ENCODE results near the gene DHRS7B. TPM values are rescaled to one million over a fixed set of nuclear protein-coding genes. Genes with fewer than 3 reads are reported as not detected.
A peak's percentile ranks its signal among the peaks of the same experiment; 100 is the strongest.

DHRS7B gene
- total and polyA plus RNA-seq, 2 of the 13 experiments (the other 11 are each of a cell fraction or from before 2014, with no cell fraction given): 20.0 to 35.8 TPM

GRCh38 chr17:21079196-21079595, 47.6 kb upstream of the DHRS7B start:
- no peaks in the 10 kb centered on the region for H3K4me1 ChIP-seq (ENCODE audit: insufficient read depth, low read length)
- no TSS peak for BruUV-seq (replicated peaks)
- FAIRE-seq: no peak
- peaks cover 0 to 39% of the 10 kb centered on the region in 2 experiments; a peak in 3 of 5 replicates for H3K27me3 ChIP-seq (ENCODE audit: control insufficient read depth in 1 of 2, insufficient read depth in 2 of 2, low read length in 2 of 2)
- no peaks in the 10 kb centered on the region for H3K36me3 ChIP-seq (replicated peaks in 1 of 2; ENCODE audit: control insufficient read depth in 1 of 2, insufficient read depth in 2 of 2, low read length in 2 of 2)
- H3K4me2 ChIP-seq (ENCODE audit: low read depth, low read length): no peak overlapping the region
- H4K20me1 ChIP-seq (ENCODE audit: insufficient read depth, low read length): no peaks in the 10 kb centered on the region
- no peak overlapping the region for H3K9ac ChIP-seq (ENCODE audit: insufficient read depth, low read depth, low read length)
- H3K27ac ChIP-seq (ENCODE audit: extremely low read length, insufficient read depth, low read length): no peak overlapping the region
- intact Hi-C loops (cut with micrococcal nuclease; ENCODE audit: unreplicated experiment): no loop called here
- in situ Hi-C loops (cut with HindIII; ENCODE audit: extremely low pct_ligation_motif_present, low pct_unique_long_range_greater_than_20kb): no loop called here
- H3K4me3 ChIP-seq (replicated peaks in 1 of 3; ENCODE audit: insufficient read depth in 1 of 3, low read depth in 2 of 3, low read length in 3 of 3): no peak overlapping the region
- no peak for ATAC-seq
- H2AFZ ChIP-seq (ENCODE audit: low read length): no peak overlapping the region
- WGBS (ENCODE audit: low lambda C conversion rate): 37% methylated on average over 7 of the region's 7 CpGs
- POLR2A ChIA-PET: no interaction called here
- DNase-seq (ENCODE audit: low spot score): no peak
- no peak for TF ChIP-seq PREB (CRISPR knock-in tag; IDR thresholded peaks at IDR 0.05)
- TF ChIP-seq BHLHE40 (IDR thresholded peaks at IDR 0.05; ENCODE audit: low read length): no peak
- TF ChIP-seq ZNF746 (CRISPR knock-in tag; IDR thresholded peaks at IDR 0.05): no peak
- no peak for TF ChIP-seq ZNF17 (CRISPR knock-in tag; IDR thresholded peaks at IDR 0.05)
- no peak for TF ChIP-seq RAD21 (CRISPR knock-in tag; IDR thresholded peaks at IDR 0.05)
- no peak for TF ChIP-seq MAFG (CRISPR knock-in tag; IDR thresholded peaks at IDR 0.05)
- H3K79me2 ChIP-seq (ENCODE audit: insufficient read depth, low read length): no peaks in the 10 kb centered on the region
- CTCF ChIA-PET (ENCODE audit: low intra/inter-chr PET ratio, low total read pairs): no interaction called here
- no peaks in the 10 kb centered on the region for H3K9me3 ChIP-seq (ENCODE audit: low read length)

GRCh38 chr17:21082001-21082436, 44.7 kb upstream of the DHRS7B start:
- TF ChIP-seq ZNF784 (CRISPR knock-in tag; IDR thresholded peaks at IDR 0.05; ENCODE audit: borderline replicate concordance) (no peak), ZBTB3 (CRISPR knock-in tag; IDR thresholded peaks at IDR 0.05; ENCODE audit: borderline replicate concordance, low read depth) (no peak), ZNF20 (CRISPR knock-in tag; IDR thresholded peaks at IDR 0.05) (peak; percentile 92)
- no TSS peak for BruUV-seq (replicated peaks)
- Histone ChIP-seq H3K4me3 (replicated peaks in 1 of 3; ENCODE audit: insufficient read depth in 1 of 3, low read depth in 2 of 3, low read length in 3 of 3) (no peak overlapping the region), H3K36me3 (replicated peaks in 1 of 2; ENCODE audit: control insufficient read depth in 1 of 2, insufficient read depth in 2 of 2, low read length in 2 of 2) (no peaks in the 10 kb centered on the region), H4K20me1 (ENCODE audit: insufficient read depth, low read length) (no peaks in the 10 kb centered on the region), H3K9me3 (ENCODE audit: low read length) (no peaks in the 10 kb centered on the region), H3K4me2 (ENCODE audit: low read depth, low read length) (no peak overlapping the region), H3K9ac (ENCODE audit: insufficient read depth, low read depth, low read length) (no peak overlapping the region), H3K79me2 (ENCODE audit: insufficient read depth, low read length) (no peaks in the 10 kb centered on the region), H3K4me1 (ENCODE audit: insufficient read depth, low read length) (no peaks in the 10 kb centered on the region), H2AFZ (ENCODE audit: low read length) (no peak overlapping the region), H3K27me3 (ENCODE audit: control insufficient read depth in 1 of 2, insufficient read depth in 2 of 2, low read length in 2 of 2) (peaks cover 0 to 36% of the 10 kb centered on the region in 2 experiments; a peak in 2 of 5 replicates), H3K27ac (ENCODE audit: extremely low read length, insufficient read depth, low read length) (no peak overlapping the region)
- DNase-seq (ENCODE audit: low spot score) (no peak), FAIRE-seq (no peak), ATAC-seq (no peak)
- intact Hi-C loops (cut with micrococcal nuclease; ENCODE audit: unreplicated experiment): no loop called here
- in situ Hi-C loops (cut with HindIII; ENCODE audit: extremely low pct_ligation_motif_present, low pct_unique_long_range_greater_than_20kb): no loop called here
- 14% methylated on average over 5 of the region's 5 CpGs for WGBS (ENCODE audit: low lambda C conversion rate)
- POLR2A ChIA-PET: no interaction called here
- CTCF ChIA-PET (ENCODE audit: low intra/inter-chr PET ratio, low total read pairs): no interaction called here
